Activated CD4-positive, CD25-positive, alpha-beta regulatory T cell (primary cell): ENCODE data around the gene EXOC6B.

ENCODE experiments used
- DNase-seq, 4 experiments: peaks; one replicate each; lab custom pipeline; 2025; lab: John Stamatoyannopoulos, UW

Gene EXOC6B

GRCh38 chr2:72271766-72272641 is 553.8 kb downstream of the EXOC6B start:
- DNase-seq, result no peak

GRCh38 chr2:72271276-72271614 is 554.6 kb downstream of the EXOC6B start:
- DNase-seq, result no peak

- no peak for DNase-seq
Measured at GRCh38 chr2:72270556-72271275, 555.1 kb downstream of the EXOC6B start.

GRCh38 chr2:72263776-72264060 is 562.1 kb downstream of the EXOC6B start:
- no peak for DNase-seq

- no peak for DNase-seq
Measured at GRCh38 chr2:72263043-72263775, 562.6 kb downstream of the EXOC6B start.

- no peak for DNase-seq
Measured at GRCh38 chr2:72261076-72261475, 564.8 kb downstream of the EXOC6B start.

- DNase-seq, result no peak
Measured at GRCh38 chr2:72255540-72255939, 570.3 kb downstream of the EXOC6B start.

- DNase-seq, result no peak
Measured at GRCh38 chr2:72254831-72255451, 570.9 kb downstream of the EXOC6B start.

GRCh38 chr2:72238311-72238710 is 587.5 kb downstream of the EXOC6B start:
- no peak for DNase-seq

GRCh38 chr2:72237549-72237948 is 588.3 kb downstream of the EXOC6B start:
- DNase-seq, result no peak

- DNase-seq, result no peak
Measured at GRCh38 chr2:72236445-72237067, 589.3 kb downstream of the EXOC6B start.

- DNase-seq, result no peak
Measured at GRCh38 chr2:72235497-72236415, 590.1 kb downstream of the EXOC6B start.

- no peak for DNase-seq
Measured at GRCh38 chr2:72233211-72233610, 592.6 kb downstream of the EXOC6B start.

- no peak for DNase-seq
Measured at GRCh38 chr2:72222829-72223564, 602.8 kb downstream of the EXOC6B start.

GRCh38 chr2:72220170-72220569 is 605.7 kb downstream of the EXOC6B start:
- no peak for DNase-seq

- DNase-seq, result no peak
Measured at GRCh38 chr2:72214429-72215143, 611.2 kb downstream of the EXOC6B start.

- no peak for DNase-seq
Measured at GRCh38 chr2:72212486-72212855, 613.4 kb downstream of the EXOC6B start.

GRCh38 chr2:72211777-72212485 is 613.9 kb downstream of the EXOC6B start:
- DNase-seq, result no peak

- no peak for DNase-seq
Measured at GRCh38 chr2:72211350-72211749, 614.5 kb downstream of the EXOC6B start.
